ENCODE data around the gene TH. TPM values are rescaled to one million over a fixed set of nuclear protein-coding genes. Genes with fewer than 3 reads are reported as not detected.

The TH gene
- total RNA-seq, 2 donors from 2014 or later, result not detected

- Histone ChIP-seq H3K9me3 (peaks cover 0 to 1% of the 10 kb centered on the region in 2 donors), H3K27me3 (no peaks in the 10 kb centered on the region), H3K36me3 (no peaks in the 10 kb centered on the region), H3K27ac (no peak overlapping the region), H3K4me3 (no peak overlapping the region), H3K4me1 (no peaks in the 10 kb centered on the region)
- DNase-seq (ENCODE audit: low spot score), result no peak
- TF ChIP-seq CTCF (IDR thresholded peaks at IDR 0.05), result no peak
These were observed 49.3 kb downstream of the TH start for GRCh38 chr11:2122222-2122906.

- DNase-seq (ENCODE audit: low spot score), result no peak
- no peak for TF ChIP-seq CTCF (IDR thresholded peaks at IDR 0.05)
- Histone ChIP-seq H3K27me3 (no peaks in the 10 kb centered on the region), H3K27ac (no peak overlapping the region), H3K4me3 (no peak overlapping the region), H3K9me3 (peaks cover 0 to 10% of the 10 kb centered on the region in 2 donors), H3K36me3 (no peaks in the 10 kb centered on the region), H3K4me1 (no peaks in the 10 kb centered on the region)
These were observed 50.1 kb downstream of the TH start for GRCh38 chr11:2121227-2122130.

DNA sequence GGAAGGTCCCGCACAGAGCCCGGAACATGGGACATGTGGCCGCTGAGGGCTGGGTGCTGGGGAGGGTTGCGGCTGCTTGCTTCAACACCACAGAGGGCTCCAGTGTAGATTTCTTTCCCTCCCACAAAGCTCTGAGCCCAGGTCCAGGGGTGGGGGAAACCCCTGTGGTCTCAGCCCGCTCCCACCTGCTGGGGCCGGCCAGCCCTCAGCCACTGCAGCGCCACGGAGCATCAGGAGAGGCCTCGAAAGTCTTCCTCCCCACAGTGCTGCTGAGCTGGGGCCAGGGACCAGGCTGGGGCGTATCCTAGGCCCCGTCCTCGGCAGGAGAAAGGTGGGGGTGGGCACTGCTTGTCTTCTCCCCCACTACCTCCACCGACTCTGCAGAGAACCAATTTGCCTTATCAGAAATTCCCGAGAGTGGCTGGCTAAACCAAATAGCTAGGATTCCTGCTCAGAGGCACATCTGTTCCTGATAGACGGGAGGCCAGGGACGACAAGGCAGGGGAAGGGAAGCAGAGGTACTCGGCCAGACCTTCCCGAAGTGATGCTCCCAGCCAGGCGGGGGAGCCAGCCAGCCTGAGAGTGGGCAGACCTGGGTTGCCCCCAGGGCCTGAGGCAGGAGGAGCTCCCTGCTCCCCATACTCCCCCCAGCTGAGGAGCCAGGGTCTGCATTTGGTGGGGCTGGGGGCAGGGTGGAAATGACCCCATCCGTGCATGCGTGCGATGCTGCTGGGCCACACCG lies 51.1 kb downstream of the TH start:
- no peaks in the 10 kb centered on the region for H3K27me3 ChIP-seq
- no peak for DNase-seq (ENCODE audit: low spot score)
- peaks cover 0 to 12% of the 10 kb centered on the region in 2 donors for H3K9me3 ChIP-seq
- H3K27ac ChIP-seq, result no peak overlapping the region
- H3K4me1 ChIP-seq, result no peaks in the 10 kb centered on the region
- TF ChIP-seq CTCF (IDR thresholded peaks at IDR 0.05), result no peak
- no peaks in the 10 kb centered on the region for H3K36me3 ChIP-seq
- no peak overlapping the region for H3K4me3 ChIP-seq

DNA sequence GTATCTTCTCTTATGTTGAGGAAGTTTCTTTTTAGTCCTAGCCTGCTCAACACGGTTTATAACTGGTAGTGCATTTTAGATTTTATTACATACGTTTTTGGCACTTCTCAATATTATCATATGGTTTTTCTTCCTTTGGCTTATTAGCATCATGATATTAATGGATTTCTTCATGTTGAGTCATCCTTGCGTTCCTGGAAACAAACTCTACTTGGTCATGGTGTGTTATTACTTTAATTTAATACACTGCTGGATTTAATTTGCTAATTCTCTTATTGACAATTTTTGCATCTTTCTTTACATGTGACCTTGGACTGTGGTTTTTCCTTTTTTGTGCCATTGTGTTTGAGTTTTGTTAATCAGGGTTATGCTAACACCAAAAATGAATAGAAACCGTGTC lies 52.9 kb downstream of the TH start:
- H3K9me3 ChIP-seq, result peaks cover 0 to 12% of the 10 kb centered on the region in 2 donors
- H3K27me3 ChIP-seq, result no peaks in the 10 kb centered on the region
- no peak overlapping the region for H3K4me3 ChIP-seq
- no peak overlapping the region for H3K27ac ChIP-seq
- no peaks in the 10 kb centered on the region for H3K4me1 ChIP-seq
- TF ChIP-seq CTCF (IDR thresholded peaks at IDR 0.05), result no peak
- no peak for DNase-seq (ENCODE audit: low spot score)
- H3K36me3 ChIP-seq, result no peaks in the 10 kb centered on the region

- Histone ChIP-seq H3K27ac (no peak overlapping the region), H3K4me3 (no peak overlapping the region), H3K9me3 (peaks cover 0 to 12% of the 10 kb centered on the region in 2 donors), H3K27me3 (no peaks in the 10 kb centered on the region), H3K36me3 (no peaks in the 10 kb centered on the region), H3K4me1 (no peaks in the 10 kb centered on the region)
- TF ChIP-seq CTCF (IDR thresholded peaks at IDR 0.05), result no peak
- no peak for DNase-seq (ENCODE audit: low spot score)
These were observed 54.9 kb downstream of the TH start for GRCh38 chr11:2116680-2117079.

All from right atrium auricular region (tissue), 2 donors.